CD4-positive, alpha-beta T cell treated with Interleukin-10 for 1 hour (primary cell): ENCODE data around the gene ARHGAP31.

Experiments
- DNase-seq: peaks from one replicate; pipeline ENCODE4 v3.0.0-alpha.2; 2020

Gene ARHGAP31

GRCh38 chr3:119396870-119397269, 102.7 kb downstream of the ARHGAP31 start:
- DNase-seq = no peak

DNA sequence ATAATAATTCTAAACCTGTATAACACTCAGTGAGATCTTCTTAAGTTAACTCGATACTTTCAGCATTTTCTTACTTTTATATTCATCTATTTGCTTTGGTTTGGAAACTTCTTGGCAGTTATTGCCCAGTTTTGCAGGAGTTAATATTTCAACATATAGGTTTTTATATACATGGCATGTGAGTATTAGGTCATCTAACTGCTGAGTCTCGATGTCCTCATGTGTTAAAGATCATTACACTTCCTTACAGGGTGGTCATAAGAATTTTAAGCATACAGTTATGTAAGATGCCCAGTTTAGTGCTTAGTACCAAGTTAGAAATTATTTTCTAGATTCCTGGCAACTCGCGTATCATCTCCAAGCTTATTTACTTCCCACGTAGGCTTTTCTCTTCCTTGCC, 106.3 kb downstream of the ARHGAP31 start:
- no peak for DNase-seq

- no peak for DNase-seq
Observed at GRCh38 chr3:119401069-119401468, 106.9 kb downstream of the ARHGAP31 start.

DNA sequence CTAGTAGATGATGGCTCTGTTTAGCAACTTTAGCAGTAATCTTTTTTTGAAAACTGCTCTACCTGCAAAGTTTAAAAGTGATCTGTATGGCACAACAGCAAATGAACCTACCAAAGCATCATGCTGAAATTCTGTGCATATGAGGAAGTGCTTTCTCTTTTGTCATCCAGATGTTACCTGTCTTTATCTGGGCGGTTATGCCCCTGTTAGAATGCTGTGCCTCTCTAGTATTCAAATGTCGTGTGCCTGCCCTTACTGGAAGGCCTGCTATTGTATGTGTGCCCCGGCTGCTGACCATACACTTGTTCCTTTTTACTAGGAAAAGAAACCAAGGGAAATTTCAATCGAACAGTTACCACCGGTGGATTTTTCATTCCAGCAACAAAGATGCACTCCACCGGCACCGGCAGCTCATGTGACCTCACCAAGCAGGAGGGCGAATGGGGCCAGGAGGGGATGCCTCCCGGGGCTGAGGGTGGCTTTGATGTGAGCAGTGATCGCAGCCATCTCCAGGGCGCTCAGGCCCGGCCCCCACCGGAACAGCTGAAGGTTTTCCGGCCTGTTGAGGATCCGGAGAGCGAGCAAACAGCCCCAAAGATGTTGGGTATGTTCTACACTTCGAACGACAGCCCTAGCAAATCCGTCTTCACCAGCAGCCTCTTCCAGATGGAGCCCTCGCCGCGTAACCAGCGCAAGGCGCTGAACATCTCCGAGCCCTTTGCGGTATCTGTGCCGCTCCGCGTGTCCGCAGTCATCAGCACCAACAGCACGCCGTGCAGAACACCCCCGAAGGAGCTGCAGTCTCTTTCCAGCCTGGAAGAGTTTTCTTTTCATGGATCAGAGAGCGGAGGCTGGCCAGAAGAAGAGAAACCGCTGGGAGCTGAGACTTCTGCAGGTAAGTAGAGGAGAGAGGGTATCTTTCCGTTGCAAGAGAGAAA, 107.6 kb downstream of the ARHGAP31 start:
- DNase-seq = no peak

- no peak for DNase-seq
Observed at GRCh38 chr3:119402791-119403190, 108.6 kb downstream of the ARHGAP31 start.

GRCh38 chr3:119403201-119403600, 109.0 kb downstream of the ARHGAP31 start:
- no peak for DNase-seq

- no peak for DNase-seq
Observed at GRCh38 chr3:119405315-119405714, 111.1 kb downstream of the ARHGAP31 start.

GRCh38 chr3:119408243-119408950, 114.2 kb downstream of the ARHGAP31 start:
- no peak for DNase-seq

DNA sequence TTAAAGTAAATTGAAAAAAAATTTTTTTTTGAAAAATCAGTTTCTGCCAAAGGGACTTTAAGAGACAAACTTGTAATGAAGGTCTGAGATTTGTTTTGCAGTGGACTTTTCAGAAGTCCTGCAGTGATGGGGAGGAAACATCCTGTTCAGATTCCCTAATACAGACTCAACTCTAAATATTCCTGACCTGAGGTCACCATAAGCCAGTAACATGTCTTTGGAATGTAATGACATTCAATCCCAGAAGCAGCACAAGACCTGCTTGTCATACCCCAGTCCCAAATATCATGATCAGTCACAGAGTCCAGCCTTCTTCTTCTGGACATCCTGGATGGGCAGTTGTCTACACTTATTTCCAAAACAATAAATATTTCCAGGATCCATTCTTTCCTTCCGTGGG, 115.7 kb downstream of the ARHGAP31 start:
- no peak for DNase-seq

DNA sequence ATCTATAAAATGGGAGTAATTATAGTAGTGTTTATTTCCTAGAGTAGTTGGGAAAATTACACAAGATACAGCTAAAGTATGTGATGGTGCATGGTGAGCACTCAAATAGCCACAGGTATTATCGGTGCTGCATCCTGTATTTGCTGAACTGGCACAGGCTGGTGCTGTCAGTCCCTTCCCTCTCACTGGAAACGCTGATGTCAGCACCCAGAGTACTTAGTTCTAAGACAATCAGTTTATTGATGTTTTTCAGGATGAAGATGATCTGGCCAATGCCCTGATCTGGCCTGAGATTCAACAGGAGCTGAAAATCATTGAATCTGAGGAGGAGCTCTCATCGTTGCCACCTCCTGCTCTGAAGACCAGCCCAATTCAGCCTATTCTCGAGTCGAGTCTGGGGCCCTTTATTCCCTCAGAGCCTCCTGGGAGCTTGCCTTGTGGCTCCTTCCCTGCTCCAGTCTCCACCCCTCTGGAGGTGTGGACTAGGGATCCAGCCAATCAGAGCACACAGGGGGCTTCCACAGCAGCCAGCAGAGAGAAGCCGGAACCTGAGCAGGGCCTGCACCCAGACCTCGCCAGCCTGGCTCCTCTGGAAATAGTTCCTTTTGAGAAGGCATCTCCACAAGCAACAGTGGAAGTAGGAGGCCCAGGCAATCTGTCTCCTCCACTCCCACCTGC, 119.6 kb downstream of the ARHGAP31 start:
- DNase-seq = no peak

DNA sequence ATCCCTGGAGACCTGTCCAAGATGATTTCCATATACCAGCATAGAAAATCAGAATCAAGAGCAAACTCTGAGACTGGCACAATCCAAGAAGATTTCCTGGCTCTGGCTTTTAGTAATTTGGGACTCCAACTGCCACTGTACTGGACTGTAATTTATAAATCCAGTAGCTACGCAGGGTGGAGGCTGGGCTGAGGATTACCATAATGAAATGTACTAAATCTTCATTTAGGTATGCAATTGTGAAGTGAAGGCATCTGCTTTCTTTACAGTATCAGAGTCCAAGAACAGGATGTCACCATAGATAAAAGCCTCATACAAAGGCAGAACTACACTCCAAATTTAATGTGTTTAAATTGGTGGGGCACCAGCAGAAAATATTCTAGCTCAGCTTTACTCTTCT, 122.7 kb downstream of the ARHGAP31 start:
- no peak for DNase-seq

DNA sequence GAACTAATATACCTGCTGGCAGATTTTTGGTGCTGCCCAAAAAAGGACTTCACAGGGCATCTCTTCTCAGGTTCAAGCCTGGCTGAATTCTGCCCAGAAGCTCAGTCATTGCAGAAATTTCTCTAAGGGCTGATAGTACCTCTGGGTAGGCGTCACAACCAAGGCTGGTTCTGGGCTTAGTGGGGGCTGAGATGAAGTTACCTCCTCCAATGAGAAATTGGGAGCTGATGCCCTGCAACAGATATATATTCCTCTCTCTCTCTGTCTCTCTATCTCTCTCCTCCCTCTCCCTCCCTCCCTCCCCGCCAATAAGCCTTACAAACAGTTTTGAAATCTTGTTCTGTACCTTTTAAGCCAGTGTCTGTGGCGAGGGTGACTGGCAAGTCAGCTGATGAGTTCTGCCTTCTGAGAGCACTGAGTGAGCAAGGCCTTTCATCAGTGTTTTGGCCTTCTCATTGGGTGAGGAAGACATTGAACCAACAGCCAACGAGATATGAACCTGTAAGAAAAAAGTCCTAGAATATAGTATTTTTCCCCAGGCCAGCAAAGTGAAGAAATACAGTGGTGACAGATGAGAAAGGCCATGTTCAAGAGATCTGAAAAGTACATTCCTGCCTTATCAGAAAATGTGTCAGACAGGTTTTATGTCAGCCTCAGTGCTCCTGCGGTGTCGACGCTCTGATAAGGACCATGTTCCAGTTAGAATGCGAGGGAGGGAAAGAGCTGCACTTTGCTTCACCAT, 123.8 kb downstream of the ARHGAP31 start:
- DNase-seq = no peak

DNA sequence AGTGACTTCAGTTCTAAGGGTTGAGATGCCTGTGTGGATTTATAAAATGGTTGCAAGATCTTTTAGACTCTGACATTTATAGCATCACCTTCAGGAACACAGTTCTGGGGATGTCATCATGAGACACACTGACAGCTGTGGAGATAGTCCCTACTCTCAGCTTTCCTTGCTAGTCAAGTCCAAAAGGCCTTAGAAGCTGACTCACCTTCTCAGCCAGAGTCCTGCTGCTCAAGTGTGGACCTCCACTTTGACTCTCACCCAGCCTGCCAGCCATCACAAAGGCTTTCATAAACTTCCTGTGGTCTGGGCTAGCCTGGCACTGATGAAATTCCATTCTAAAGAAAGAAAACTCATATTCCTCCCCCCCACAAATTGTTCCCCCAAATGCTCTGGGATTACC, 124.5 kb downstream of the ARHGAP31 start:
- no peak for DNase-seq

DNA sequence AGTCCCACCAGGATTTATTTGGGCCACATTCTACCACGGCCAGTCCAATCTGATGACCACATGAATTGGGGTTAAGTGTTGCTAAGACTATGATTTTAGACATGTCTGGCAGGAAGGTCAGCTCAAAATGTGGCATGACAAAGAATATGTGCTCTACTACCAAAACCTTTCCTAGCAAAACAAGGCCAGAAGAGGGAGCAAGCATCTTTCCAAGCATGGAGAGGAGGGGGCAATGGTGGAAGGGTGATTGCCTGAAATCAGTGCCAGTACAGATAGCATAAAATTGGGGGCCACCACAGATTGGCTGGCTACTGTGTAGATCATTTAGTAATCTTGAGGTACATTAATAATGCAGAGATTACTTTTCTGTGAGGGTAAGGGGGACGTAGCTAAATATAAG, 126.0 kb downstream of the ARHGAP31 start:
- no peak for DNase-seq

GRCh38 chr3:119427669-119428068, 133.5 kb downstream of the ARHGAP31 start:
- DNase-seq = no peak

GRCh38 chr3:119428538-119428937, 134.4 kb downstream of the ARHGAP31 start:
- DNase-seq = no peak

DNA sequence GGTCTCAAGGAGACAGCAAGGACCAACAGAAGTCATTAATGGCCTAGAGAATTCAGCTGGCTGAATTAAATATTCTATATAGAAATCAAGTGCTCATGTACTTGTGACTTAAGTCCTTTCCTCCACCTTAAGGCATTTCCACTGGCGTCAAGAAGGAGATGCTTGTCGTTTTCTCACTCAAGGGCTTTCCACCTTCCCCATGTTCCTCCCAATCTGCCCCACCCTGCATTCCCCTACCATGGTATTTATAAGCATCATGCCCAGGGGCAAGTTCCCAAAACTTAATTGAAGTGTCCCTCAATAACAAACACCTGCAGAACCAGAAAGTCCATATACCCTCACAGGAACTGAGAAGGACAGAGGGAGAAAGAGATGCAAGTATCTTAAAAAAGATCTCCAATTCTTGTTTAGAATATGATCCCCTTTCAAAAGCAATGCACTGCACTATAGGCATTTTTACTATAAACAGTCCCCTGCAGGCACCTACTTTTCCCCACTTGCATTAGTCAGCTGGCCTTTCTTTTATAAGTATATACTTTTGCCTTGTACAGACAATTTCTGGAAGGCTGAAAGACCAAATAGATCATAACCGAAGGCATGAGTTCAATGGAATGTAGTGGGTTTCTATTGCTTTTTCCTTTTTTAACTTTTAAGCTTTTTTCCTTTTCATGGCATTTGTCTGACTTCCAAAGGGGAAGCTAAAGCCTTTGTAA, 139.6 kb downstream of the ARHGAP31 start:
- DNase-seq = no peak

- no peak for DNase-seq
Observed at GRCh38 chr3:119434703-119435102, 140.5 kb downstream of the ARHGAP31 start.

DNA sequence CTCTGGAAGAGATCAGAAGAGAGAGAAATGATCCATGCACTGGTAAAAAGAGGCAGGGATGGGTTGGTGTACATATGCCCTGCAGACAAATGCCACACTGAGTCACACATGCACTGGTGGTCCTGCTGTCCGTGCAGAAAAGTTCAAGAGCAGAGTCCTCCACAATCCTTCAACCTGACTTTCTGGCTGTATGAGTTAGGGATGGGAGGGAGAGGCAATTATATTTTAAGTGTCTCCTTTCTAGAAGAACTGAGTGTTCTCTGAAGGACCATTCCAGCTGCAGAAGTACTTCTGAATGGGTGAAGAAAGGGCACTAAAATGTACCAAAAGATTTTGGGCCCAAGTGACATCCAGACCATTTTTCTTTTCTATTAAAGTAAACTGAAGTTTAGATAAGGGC, 142.8 kb downstream of the ARHGAP31 start:
- no peak for DNase-seq

DNA sequence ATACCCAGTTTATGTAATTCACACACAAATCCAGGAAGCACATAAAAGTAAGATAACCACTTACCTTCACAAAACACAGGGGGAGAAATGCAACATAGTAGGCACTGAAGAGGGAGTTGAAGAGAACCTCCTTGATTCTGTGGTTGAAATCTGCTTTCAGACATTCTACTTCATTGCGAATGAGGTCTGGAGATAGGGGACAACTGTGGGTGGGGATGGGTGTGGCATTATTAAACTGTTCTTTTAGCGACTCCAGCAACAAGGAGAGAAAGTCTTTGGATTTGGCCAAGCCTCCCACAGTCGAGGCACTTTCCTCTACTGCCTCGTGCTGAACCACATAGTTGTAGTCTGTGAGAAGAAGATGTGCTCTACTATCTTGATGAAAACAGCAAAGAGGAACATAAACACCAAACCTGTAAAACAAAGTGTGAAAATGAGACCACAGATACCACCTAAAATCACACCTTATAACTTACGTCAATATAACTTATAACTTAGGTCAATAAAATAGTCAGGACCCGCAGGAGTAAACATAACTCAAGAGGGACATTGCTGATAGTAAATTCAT, 143.6 kb downstream of the ARHGAP31 start:
- no peak for DNase-seq

GRCh38 chr3:119443179-119443578, 149.0 kb downstream of the ARHGAP31 start:
- no peak for DNase-seq

DNA sequence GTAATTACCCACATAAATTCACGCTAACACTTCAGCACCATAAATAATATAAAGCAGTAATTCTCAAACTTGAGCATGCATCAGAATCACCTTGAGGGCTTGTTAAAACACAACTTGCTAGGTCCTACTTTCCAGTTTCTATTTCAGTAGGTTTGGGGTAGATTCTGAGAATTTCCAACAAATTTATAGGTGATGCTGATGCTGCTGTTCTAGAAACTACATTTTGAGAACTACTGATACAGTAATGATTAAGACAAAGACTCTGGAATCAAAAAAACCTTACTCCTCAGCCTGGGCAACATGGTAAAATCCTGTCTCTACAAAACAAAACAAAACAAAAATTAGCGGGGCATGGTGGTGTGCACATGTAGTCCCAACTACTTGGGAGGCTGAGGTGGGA, 150.4 kb downstream of the ARHGAP31 start:
- DNase-seq = no peak
